Fibroblast of lung (primary cell): ENCODE results near the gene CPOX. TPM values are rescaled to one million over a fixed set of nuclear protein-coding genes. Genes with fewer than 3 reads are reported as not detected.

Source experiments
- DNase-seq, 2 donors: peaks; one replicate each; pipeline versions ENCODE4 v3.0.0 to v3.0.0-alpha.2; 2010; ENCODE audit warnings: low read depth in 2 of 2
- H2AFZ ChIP-seq: 2 replicates; pipeline ENCODE4 v1.5.1; 2012; ENCODE audit warnings: low read length, control low read depth, inconsistent platforms
- H3K27ac ChIP-seq: 2 replicates; pipeline ENCODE4 v1.5.1; 2011; ENCODE audit warnings: low read length, control low read depth; ENCODE audit not compliant: insufficient read depth
- H3K27me3 ChIP-seq: 2 replicates; pipeline ENCODE4 v1.5.1; 2011; ENCODE audit warnings: mild to moderate bottlenecking, low read length; ENCODE audit not compliant: control insufficient read depth, insufficient read depth
- H3K36me3 ChIP-seq: 2 replicates; pipeline ENCODE4 v1.5.1; 2011; ENCODE audit warnings: low read length; ENCODE audit not compliant: control insufficient read depth, insufficient read depth
- H3K4me1 ChIP-seq: 2 replicates; pipeline ENCODE4 v1.5.1; 2011; ENCODE audit warnings: low read length; ENCODE audit not compliant: control insufficient read depth, insufficient read depth; ENCODE audit errors: extremely low read depth
- H3K4me2 ChIP-seq: 2 replicates; pipeline ENCODE4 v1.5.1; 2011; ENCODE audit warnings: low read length, control low read depth; ENCODE audit not compliant: insufficient read depth; ENCODE audit errors: extremely low read depth
- H3K4me3 ChIP-seq, 4 experiments: fragments of 200-600 bp in 1 of 4; sonication (generic) in 1 of 4; replicated peaks in 1 of 4; 2 replicates each; pipeline ENCODE4 v1.5.1; 2011 to 2016; ENCODE audit warnings: low read length in 4 of 4, low read depth in 3 of 4, mild to moderate bottlenecking in 3 of 4, control low read depth in 2 of 4, inconsistent platforms in 1 of 4, mixed read lengths in 1 of 4; ENCODE audit not compliant: insufficient read depth in 1 of 4; ENCODE audit errors: control extremely low read depth in 1 of 4
- H3K79me2 ChIP-seq: 2 replicates; pipeline ENCODE4 v1.5.1; 2012; ENCODE audit warnings: mild to moderate bottlenecking, low read length, inconsistent platforms; ENCODE audit not compliant: control insufficient read depth, insufficient read depth
- H3K9ac ChIP-seq: 2 replicates; pipeline ENCODE4 v1.5.1; 2011; ENCODE audit warnings: mild to moderate bottlenecking, low read length, control low read depth; ENCODE audit not compliant: insufficient read depth
- H3K9me3 ChIP-seq: 2 replicates; pipeline ENCODE4 v1.5.1; 2012; ENCODE audit warnings: low read depth, low read length; ENCODE audit not compliant: control insufficient read depth, insufficient read depth
- H4K20me1 ChIP-seq: 2 replicates; pipeline ENCODE4 v1.5.1; 2011; ENCODE audit warnings: low read length; ENCODE audit not compliant: control insufficient read depth, insufficient read depth; ENCODE audit errors: extremely low read depth
- CTCF ChIP-seq, 2 donors: IDR thresholded peaks in 1 of 2; conservative IDR thresholded peaks in 1 of 2; 1 replicate in 1 of 2; 2 replicates in 1 of 2; pipeline ENCODE4 v1.5.1; 2011 to 2012; ENCODE audit warnings: low read length in 2 of 2, control low read depth in 1 of 2, inconsistent platforms in 1 of 2, low read depth in 1 of 2, mild to moderate bottlenecking in 1 of 2
- EZH2 ChIP-seq: IDR thresholded peaks from 2 replicates; pipeline ENCODE4 v1.5.1; 2012; ENCODE audit warnings: low read length, control low read depth, mild to moderate bottlenecking; ENCODE audit errors: missing control alignments
- polyA plus RNA-seq, 2 donors: library from polyadenylated mRNA; depleted of rRNA in 1 of 2; stranded (reverse) in 1 of 2; unstranded in 1 of 2; fragments of >200 nt; gene quantifications; 2 replicates each; pipeline ENCODE4 v1.2.1, GENCODE V29; 2011 to 2012; ENCODE audit warnings: missing spikeins in 1 of 2
- total RNA-seq: library from RNA; depleted of rRNA; stranded (reverse); fragments of >200 nt; gene quantifications from 2 replicates; pipeline ENCODE4 v1.2.1, GENCODE V29; 2014

CPOX gene
- total and polyA plus RNA-seq, 2 donors (not counting 1 experiment from before 2014, with no cell fraction given): 17.3 to 25.1 TPM

GRCh38 chr3:98545940-98546339, 47.5 kb downstream of the CPOX start:
- Histone ChIP-seq H3K4me3 (no peak overlapping the region), H3K36me3 (no peaks in the 10 kb centered on the region), H3K79me2 (no peaks in the 10 kb centered on the region), H3K4me2 (no peak overlapping the region), H4K20me1 (no peaks in the 10 kb centered on the region), H3K4me1 (no peaks in the 10 kb centered on the region), H2AFZ (no peak overlapping the region), H3K27me3 (no peaks in the 10 kb centered on the region), H3K9ac (no peak overlapping the region), H3K27ac (no peak overlapping the region), H3K9me3 (no peaks in the 10 kb centered on the region)
- DNase-seq: no peak
- TF ChIP-seq EZH2: no peak
- TF ChIP-seq CTCF (conservative IDR thresholded peaks at IDR 0.05 in 1 of 2, IDR thresholded peaks at IDR 0.05 in 1 of 2; ENCODE audit: low read depth in 1 of 2, low read length in 2 of 2): no peak

GRCh38 chr3:98542623-98543022, 50.8 kb downstream of the CPOX start:
- H3K4me1 ChIP-seq: no peaks in the 10 kb centered on the region
- no peak overlapping the region for H2AFZ ChIP-seq
- H3K9ac ChIP-seq: no peak overlapping the region
- H3K4me3 ChIP-seq: no peak overlapping the region
- DNase-seq: no peak
- no peak overlapping the region for H3K4me2 ChIP-seq
- H3K36me3 ChIP-seq: no peaks in the 10 kb centered on the region
- no peak overlapping the region for H3K27ac ChIP-seq
- no peaks in the 10 kb centered on the region for H3K27me3 ChIP-seq
- TF ChIP-seq CTCF (conservative IDR thresholded peaks at IDR 0.05 in 1 of 2, IDR thresholded peaks at IDR 0.05 in 1 of 2; ENCODE audit: low read depth in 1 of 2, low read length in 2 of 2) (no peak), EZH2 (no peak)
- H3K9me3 ChIP-seq: no peaks in the 10 kb centered on the region
- no peaks in the 10 kb centered on the region for H3K79me2 ChIP-seq
- H4K20me1 ChIP-seq: no peaks in the 10 kb centered on the region

GRCh38 chr3:98541695-98542094, 51.7 kb downstream of the CPOX start:
- Histone ChIP-seq H3K27me3 (no peaks in the 10 kb centered on the region), H3K4me1 (no peaks in the 10 kb centered on the region), H3K4me3 (no peak overlapping the region), H3K79me2 (no peaks in the 10 kb centered on the region), H3K9me3 (no peaks in the 10 kb centered on the region), H2AFZ (no peak overlapping the region), H3K27ac (no peak overlapping the region), H3K36me3 (no peaks in the 10 kb centered on the region), H4K20me1 (no peaks in the 10 kb centered on the region), H3K4me2 (no peak overlapping the region), H3K9ac (no peak overlapping the region)
- DNase-seq: no peak
- TF ChIP-seq CTCF (conservative IDR thresholded peaks at IDR 0.05 in 1 of 2, IDR thresholded peaks at IDR 0.05 in 1 of 2; ENCODE audit: low read depth in 1 of 2, low read length in 2 of 2): no peak
- TF ChIP-seq EZH2: no peak
